ENCODE results near the gene MOSMO. TPM values are rescaled to one million over a fixed set of nuclear protein-coding genes. Genes with fewer than 3 reads are reported as not detected.
A peak's percentile ranks its signal among the peaks of the same experiment; 100 is the strongest.
"Not testable (repeated sequence)": the region's sequence is repeated elsewhere in the genome, so short reads cannot be mapped to it uniquely, and the experiment has no call there.

The MOSMO gene
- total RNA-seq, 1 donor from 2014 or later: 7.2 TPM

DNA sequence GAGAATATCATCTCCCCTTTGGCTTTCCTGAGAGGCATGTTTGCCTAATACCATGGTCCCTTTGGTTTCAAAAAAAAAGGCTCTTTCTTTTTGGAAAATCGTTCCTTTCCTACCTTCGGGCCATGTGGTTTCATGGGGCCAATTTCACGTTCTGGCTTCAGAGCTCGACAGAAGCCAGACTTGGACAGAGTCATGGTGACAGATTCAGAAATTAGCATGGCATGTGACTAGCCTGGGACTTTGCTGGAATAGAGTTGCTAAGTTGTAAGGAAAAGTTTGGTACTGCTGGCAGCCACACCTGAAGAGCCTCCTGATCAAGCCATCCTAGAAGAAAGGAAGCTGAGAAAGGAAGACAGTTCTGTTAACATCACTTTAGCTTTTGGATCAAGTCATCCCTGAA is 82.0 kb downstream of the MOSMO start:
- no peak for ATAC-seq
- DNase-seq (ENCODE audit: low spot score): no peak

GRCh38 chr16:22091721-22092120 is 83.8 kb downstream of the MOSMO start:
- DNase-seq (ENCODE audit: low spot score) (no peak), ATAC-seq (no peak)

- DNase-seq (ENCODE audit: low spot score): no peak
- ATAC-seq: no peak
These were observed 84.4 kb downstream of the MOSMO start, which contains the start of gene VWA3A for GRCh38 chr16:22092143-22092933. VWA3A (plus strand) TSS chr16:22092541; CDS start chr16:22092638, 97 bp downstream.

GRCh38 chr16:22093331-22093730 is 85.4 kb downstream of the MOSMO start:
- DNase-seq (ENCODE audit: low spot score): no peak
- ATAC-seq: no peak

- ATAC-seq (no peak), DNase-seq (ENCODE audit: low spot score) (no peak)
These were observed 86.1 kb downstream of the MOSMO start for GRCh38 chr16:22093996-22094395.

GRCh38 chr16:22098405-22099255 is 90.7 kb downstream of the MOSMO start:
- no peak for DNase-seq (ENCODE audit: low spot score)

GRCh38 chr16:22099256-22099975 is 91.5 kb downstream of the MOSMO start:
- peak; percentile 13 for ATAC-seq
- DNase-seq (ENCODE audit: low spot score): no peak

More at GRCh38 chr16:22098405-22099255, 90.7 kb downstream of the MOSMO start:
- peak; percentile 99 for ATAC-seq

DNA sequence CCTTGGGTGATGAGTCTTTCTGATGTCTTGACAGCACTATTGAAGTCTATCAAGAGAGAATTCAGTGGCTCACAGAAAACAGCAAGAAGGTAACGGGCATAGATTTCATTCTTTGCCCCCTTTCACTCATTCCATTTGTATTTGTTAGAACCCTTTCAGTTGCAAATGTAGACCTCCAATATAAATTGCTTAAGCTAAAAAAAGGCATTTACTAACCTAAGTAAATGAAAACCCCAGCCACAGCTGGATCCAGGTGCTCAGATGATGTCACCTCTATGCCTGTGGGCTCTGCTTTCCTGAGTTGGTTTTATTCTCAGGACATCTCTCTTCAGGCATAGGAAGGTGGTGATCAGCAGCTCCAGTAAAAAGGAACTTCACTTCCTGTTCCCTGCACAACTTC is 95.5 kb downstream of the MOSMO start:
- DNase-seq (ENCODE audit: low spot score) (no peak), ATAC-seq (no peak)

DNA sequence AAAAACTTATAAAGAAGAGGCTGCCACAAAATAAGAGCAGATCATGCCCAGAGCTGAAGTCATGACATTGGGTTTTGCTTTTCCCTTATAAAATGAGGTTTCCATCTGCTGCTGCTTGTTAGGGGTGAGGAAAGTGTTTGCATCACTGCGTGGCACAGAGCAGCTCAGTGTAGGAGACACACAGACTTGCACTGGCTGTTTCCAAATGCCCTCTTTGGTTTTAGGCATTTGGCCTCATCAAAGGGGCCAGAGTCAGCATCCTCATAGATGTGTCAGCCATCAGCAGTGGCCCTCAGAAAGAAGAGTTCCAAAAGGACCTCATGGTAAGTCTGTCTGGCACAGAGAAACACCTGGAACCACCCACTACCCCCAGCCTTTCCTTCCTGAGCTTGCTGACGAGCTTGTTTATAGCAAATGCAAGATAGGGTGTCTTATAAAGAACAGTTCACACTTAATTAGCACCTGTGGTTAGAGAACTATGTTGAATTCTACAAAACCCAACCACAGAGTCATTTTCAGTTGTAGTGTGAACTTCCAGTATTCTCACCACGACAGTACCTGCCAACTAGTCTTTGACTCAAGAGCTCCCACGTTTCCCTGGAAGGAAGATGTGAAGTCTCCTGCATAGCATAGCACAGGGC is 101.5 kb downstream of the MOSMO start:
- no peak for ATAC-seq
- no peak for DNase-seq (ENCODE audit: low spot score)

- DNase-seq (ENCODE audit: low spot score); ATAC-seq: not testable (repeated sequence)
These were observed 103.7 kb downstream of the MOSMO start for GRCh38 chr16:22111629-22112028.

- DNase-seq (ENCODE audit: low spot score) (no peak), ATAC-seq (no peak)
These were observed 108.3 kb downstream of the MOSMO start for GRCh38 chr16:22116095-22116700.

- ATAC-seq (no peak), DNase-seq (ENCODE audit: low spot score) (no peak)
These were observed 109.7 kb downstream of the MOSMO start for GRCh38 chr16:22117609-22118008.

- no peak for DNase-seq (ENCODE audit: low spot score)
- ATAC-seq: no peak
These were observed 112.5 kb downstream of the MOSMO start for GRCh38 chr16:22120440-22120839.

GRCh38 chr16:22122239-22122638 is 114.3 kb downstream of the MOSMO start:
- DNase-seq (ENCODE audit: low spot score) (no peak), ATAC-seq (no peak)

GRCh38 chr16:22123146-22123545 is 115.2 kb downstream of the MOSMO start:
- ATAC-seq: no peak
- DNase-seq (ENCODE audit: low spot score): no peak

- ATAC-seq (no peak), DNase-seq (ENCODE audit: low spot score) (no peak)
These were observed 116.0 kb downstream of the MOSMO start for GRCh38 chr16:22123759-22124490.

GRCh38 chr16:22124583-22125284 is 116.8 kb downstream of the MOSMO start:
- ATAC-seq (no peak), DNase-seq (ENCODE audit: low spot score) (no peak)

DNA sequence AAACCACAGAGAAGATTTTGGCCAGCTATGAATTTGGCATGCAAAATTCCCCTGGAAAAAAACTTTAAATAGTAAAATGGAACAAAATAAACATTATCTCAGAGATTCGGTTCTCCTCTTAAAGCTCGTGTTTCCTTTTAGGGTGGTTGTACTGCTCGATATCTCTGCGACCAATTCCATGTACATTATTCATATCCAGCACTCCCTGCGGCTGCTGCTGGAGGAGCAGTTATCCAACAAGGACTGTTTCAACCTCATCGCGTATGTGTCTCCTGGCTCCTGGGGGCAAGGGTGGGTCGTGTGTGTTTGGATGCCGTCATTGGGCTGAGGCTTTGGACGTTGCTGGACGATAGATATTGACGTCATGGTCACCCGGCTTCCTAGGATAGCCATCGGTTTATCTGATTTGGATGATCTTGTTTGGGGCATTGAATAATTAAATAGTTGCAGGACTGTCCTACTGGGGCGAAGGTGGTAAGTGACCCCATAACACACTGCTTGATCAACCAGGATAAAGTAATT is 118.2 kb downstream of the MOSMO start:
- ATAC-seq (no peak), DNase-seq (ENCODE audit: low spot score) (no peak)

- not testable (repeated sequence) for DNase-seq (ENCODE audit: low spot score); ATAC-seq
These were observed 120.6 kb downstream of the MOSMO start for GRCh38 chr16:22128537-22128936.

Data from left lobe of liver (tissue), 2 donors.